COR-L47 (cell line): Measurements from ENCODE around the gene PROB1.
"Not testable (repeated sequence)": the region's sequence is repeated elsewhere in the genome, so short reads cannot be mapped to it uniquely, and the experiment has no call there.

Experiments
- DNase-seq: peaks from one replicate; lab custom pipeline; 2025; lab: John Stamatoyannopoulos, UW

The PROB1 gene

DNA sequence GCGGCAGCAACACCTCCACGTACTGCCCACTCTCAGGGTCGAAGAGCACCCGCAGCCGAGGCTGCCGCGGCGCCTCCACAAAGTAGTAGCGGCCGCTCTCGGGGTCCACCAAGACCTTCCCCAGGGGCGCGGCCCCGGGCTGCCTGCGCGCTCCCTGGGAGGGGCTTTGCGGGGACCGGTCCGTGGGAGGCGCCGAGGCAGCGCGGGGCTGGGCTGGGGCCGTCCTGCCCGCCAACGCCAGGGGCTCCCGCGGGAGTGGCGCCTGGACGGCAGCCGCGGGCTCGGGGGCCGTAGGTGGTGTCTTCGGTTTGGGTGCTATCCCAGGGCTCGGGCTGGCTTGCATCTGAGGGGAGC is 2.6 kb downstream of the PROB1 start:
- DNase-seq: no peak

DNA sequence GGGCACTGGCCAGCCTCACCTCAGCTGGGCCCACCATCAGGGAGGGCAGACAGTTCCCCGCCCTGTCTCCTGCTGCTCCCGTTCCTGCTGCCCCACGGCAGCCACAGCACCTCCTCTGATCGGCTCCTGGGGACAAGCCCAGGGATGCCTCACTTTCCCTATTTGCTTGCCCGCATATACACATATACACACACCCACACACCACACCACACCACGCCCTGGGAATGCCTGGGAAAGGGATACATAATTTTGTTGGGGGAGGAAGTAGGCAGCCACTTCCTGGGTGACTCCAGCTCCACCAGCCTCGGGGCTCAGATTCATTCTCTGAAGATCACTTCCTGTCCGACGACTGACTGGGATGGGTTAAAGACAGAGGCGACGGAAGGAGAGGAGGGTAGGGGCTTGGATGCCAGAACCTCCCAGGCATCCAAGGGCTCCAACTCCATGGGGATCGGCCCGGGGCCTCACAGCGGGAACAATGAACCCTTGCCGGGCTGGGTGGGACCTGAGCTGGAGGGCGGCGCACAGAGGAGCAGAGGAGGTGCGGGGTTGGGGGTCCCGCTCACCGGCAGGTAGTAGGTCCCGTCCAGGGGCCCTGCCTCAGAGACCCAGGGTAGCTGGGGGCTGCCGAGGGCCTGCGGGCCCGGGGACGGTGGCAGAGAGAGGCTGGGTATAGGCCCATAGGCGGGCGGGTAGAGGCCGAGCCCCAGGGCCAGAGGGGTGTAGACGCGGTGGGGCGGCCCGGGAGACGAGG is 3.2 kb downstream of the PROB1 start:
- DNase-seq: no peak

DNA sequence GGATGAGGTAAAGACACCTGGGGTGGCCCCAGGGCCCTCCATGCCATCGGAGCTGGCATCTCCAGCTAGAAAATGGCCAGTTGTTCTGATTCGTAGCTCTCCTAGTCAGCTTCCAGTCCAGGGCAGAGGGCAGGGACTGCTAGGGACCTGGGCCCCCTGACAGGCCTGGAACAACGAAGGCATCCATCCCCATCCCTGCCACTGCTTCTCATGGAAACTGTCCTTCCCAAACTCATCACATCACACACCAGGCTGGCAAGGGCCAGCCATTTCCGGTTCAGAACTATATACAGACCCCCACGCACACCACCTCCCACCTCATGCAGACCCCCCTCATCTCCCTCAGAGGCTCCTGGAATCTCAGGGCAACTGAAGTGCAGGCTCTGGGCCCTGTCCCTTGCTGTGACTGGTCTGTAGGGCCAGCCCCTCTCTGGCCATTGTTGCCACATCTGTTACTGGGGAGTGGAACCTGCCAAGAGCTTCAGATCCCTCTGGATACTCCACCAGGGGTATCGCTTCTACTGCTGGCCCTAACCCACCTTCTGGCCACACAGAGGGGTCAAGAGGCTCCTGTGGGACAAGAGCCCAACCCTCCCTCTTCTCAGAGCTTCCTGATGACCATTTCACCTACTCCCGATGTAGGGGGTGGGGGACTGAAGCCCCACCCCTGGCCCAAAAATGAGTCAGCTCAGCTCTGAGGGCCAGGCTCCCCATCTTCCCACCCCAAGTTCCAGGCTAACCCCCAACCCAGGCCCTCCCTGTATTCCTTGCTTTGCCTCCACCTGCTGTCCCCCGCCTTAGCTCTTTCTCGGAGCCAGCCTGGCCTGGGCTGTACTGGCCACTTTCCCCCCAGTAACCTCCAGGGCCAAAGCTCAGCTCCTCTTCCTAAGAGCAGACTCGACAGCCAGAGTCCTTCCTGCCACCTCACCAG is 4.0 kb downstream of the PROB1 start:
- DNase-seq: no peak

DNA sequence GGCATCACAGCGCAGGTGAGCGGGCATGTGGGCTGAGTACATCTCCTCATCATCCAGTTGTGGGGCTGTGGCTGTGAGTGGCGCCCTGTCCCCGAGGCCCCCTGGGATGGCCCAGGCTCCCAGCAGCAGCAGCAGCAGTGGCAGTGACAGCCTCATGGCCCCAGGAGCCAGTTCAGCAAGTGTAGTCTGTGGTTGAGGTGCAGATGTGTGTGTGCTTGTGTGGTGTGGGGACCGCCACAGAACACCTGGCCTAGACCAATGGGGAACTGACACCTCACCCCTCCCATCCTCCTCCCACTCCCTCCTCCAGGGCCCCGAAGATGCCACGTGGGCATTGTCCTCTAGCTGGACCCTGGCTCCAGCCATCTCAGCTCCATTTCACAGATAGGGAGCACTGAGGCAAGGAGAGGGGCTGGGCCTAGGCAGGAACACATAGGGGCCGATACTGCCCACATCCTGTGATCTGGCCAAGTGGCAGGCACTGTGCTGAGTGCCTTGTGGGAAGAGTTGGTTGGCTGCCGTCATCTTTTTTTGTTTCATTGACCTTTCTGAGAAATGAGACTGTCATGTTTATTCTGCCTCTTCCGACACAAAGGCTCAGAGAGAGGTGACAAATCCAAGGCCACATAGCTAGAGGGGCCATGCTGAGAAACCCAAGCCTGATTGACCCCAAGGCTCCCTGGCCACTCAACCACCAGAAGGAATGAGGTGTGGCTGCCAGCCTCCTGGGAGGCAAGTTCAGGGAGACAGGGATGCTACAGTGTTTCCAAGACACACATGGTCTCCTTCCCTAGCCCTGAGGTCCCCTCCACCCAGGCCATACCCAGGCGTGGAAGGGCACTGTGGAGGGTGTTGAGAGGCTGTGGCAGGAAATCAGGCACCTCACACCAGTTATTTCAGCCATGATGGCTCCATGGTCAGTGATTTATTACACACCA is 4.9 kb downstream of the PROB1 start, which contains the start of gene MZB1:
Gene MZB1, minus strand, starts transcription at position 213 of the 938 bp plus-strand sequence. Its CDS starts 57 bp downstream, at position 156.
- no peak for DNase-seq

DNA sequence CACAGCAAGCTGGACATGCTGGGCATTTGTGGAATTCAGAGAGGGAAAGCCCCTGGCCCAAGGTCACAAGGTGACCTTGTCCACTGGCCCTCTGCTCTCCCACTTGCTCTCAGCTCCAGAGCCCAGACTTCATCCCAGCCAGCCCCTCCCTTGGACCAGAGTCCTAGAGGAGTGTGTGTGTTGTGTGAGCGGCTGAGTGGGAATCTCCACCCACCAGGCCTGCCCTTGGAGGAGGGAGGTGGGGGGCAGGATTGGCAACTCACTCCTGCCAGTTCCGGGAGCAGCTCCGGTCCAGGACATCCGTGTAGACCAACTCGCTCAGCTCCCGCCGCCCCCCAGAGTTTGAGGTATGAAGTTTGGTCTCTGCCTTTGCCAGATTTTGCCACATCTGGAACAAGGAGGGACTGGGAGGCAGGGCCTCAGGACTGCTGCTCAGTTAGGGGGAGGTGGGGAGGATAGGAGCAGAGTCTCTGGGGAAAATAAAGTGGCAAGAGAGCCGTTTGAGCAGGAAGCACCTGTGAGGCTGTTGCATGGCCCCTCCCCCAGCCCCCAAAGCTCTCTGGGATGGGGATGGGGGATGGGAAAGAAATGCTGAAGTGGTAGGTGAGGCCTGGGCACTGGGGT is 6.6 kb downstream of the PROB1 start:
- no peak for DNase-seq

DNA sequence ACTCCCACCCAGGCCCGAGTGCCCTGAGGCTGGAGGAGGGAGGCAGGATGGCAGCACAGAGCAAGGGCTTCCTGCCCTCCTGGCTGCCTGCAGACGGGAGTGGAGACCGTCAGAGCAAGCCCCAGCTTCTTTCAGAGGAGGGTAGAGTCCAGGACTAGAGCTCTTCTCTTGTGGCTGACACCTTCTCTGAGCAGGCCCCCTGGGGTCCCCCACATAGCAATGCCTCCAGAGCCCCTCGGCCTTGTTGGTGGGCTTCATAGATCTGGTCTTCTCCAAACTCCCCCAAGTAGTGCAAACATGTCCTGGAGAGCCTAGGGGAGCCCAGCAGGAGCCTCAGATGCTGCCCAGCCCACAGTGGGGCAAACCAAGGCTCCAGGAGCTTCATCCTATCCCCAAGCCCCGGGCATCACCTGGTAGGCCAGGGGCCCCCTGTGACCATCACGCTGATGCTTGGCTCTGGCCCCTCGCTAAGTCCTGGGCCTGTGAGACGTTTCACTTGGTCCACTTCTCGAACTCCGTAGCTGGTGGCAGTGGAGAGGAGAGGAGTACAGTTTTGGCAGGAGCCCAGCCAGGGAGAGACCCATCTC is 7.2 kb downstream of the PROB1 start:
- no peak for DNase-seq

DNA sequence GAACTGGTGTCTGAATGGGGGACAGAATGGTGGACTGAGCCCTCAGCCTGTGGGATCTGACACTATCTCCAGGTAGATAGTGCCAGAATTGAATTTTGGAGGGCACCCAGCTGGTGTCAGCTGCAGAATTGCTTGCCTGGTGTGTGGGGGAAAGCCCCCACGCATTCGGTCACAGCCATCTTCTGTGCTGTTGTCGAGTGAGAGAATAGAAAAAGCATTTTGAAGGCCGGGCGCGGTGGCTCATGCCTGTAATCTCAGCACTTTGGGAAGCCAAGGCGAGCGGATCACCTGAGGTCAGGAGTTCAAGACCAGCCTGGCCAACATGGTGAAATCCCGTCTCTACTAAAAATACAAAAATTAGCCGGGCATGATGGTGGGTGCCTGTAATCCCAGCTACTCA is 7.9 kb downstream of the PROB1 start:
- not testable (repeated sequence) for DNase-seq

DNA sequence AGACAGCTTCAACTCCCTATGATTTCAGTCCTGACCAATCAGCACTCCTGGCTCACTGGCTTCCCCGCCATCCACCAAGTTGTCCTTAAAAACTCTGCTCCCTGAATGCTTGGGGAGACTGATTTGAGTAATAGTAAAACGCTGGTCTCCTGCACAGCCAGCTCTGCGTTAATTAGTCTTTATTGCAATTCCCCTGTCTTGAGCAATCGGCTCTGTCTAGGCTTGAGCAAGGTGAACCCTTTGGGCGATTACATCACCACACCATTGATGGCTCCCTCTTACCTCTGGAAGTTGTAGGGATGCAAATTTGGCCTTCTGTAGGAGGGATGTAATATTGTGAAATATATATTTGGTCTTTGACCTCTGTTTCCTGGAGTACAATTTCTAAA is 8.9 kb downstream of the PROB1 start:
- no peak for DNase-seq

DNA sequence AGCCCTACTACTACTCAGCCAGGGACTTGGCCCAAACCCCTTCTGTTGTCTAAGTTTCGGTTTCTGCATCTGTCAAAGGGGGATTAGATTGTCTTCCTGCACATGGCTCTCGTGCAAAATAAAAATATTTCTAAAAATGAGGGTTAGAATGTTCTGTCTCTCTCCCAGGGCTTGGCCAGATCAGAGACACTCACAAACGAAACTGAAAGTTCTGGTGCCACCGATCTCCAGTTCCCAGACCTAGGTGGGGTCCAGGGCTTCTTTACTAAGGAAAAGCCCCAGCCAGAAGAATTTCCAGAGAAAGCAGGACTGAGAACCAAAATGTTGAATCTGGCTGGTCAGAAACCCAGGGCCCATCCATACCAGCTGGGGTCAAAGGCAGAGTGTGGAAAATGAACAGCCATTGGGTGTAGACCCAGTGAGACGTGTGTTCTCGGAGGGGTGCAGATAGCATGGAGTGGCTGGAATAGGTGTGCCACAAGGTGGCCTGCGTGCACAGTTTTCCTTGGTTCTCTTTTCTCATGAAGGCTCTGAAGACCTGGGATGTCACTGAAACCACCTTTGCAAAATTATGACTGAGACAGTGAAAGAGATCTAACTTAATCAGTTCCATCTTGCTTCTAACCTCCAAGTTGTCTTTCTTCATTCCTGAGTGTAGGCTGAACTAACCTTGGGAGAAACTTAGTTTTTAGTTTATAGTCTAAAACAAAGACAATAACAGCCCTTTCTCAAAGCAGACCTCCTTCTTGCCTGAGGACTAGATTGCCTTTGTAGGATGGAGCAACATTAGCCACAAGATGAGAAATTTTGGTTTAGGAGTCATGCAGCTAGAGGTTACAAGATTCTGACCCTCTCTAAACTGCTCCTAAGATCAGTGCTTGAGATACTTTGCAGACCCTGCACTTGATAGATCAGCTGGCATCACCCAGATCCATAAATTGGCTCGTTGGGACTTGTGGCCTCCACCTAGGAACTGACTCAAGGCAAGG is 9.5 kb downstream of the PROB1 start:
- DNase-seq: no peak

DNA sequence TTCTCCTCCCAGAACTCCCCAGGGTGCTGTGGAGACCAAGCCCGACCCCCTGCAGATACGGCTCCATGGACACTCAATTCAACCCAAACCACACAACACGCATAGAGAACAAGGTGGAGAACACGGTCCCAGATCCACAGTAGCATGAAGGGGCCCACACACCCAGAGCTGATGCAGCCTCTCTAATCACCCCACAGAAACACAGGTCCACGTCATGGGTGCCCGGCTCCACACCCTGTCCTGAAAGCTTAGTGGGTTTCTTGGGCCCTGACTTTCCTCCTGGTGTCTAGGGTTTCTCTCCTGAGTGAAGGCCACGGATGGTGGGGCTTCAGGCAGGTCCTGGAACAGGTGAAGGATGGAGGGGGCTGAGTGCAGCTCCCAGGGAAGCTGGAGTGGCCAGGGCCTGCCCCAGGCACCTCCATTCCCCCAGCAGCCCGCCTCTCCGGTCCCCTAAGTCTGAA is 10.3 kb downstream of the PROB1 start:
- no peak for DNase-seq

DNA sequence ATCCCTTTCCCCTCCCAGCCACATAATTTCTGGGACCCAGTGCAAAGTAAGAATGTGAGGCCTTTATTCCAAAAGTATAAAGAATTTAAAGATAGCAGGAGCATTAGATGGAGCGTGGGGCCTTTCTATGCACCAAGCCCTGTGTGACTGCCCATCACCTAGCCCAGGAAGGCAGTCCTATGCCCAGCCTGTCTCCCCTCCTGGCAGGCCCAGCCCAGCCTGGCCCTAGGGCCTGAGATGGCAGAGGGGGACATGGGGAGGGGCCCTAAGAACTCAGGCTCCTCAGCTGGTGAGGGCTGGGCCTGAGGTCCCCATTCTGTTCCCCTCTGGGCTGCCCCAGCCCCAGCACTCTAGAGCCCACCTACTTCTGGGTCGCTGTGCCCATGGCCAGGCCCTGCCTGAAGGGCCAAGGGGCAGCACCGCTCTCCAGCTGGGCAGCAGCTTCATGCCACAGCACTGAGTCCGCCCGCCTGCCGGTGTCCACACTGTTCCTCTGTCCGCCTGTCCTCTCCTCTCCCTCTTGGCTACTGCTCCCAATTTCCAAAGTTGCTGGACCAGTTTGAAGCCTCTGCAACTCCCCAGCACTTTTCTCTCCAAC is 10.8 kb downstream of the PROB1 start:
- DNase-seq: no peak

DNA sequence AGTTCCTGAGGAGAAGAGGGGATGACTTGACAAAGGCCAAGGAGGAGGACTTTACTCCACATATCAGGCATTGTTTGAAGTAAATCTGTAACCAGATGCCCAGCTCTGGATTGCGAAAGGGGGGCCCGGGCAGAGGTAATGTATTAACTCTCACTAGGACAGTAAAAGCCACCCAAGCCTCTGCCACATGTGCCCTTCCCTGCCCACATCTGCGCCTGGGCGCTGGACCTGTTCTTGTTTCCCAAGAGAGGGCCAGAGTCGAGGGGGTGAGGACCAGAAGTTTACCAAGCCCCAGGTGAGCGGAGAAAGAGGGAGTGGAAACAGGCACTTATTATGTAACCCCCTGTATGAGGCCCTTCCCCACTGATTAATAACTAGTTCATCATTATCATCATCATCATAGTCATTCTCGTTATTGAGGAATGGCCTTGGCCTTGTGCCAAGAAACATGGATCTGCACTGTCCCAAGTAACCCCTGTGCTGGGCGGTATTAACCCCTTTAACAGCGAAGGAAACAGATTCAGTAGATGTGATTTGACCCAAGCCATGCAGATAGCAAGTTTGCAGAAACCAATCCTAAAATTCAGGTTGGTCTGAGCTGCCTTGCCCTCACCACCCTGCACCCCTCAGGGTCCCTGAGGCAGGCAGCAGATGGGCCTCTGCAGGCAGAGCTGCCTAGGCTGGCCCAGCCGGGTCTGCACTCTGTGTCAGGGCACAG is 11.5 kb downstream of the PROB1 start, which contains the start of gene SLC23A1:
Gene SLC23A1, minus strand, starts transcription at position 23 of the 718 bp plus-strand sequence. CDS start 44 bp downstream, outside the sequence.
- DNase-seq: no peak

DNA sequence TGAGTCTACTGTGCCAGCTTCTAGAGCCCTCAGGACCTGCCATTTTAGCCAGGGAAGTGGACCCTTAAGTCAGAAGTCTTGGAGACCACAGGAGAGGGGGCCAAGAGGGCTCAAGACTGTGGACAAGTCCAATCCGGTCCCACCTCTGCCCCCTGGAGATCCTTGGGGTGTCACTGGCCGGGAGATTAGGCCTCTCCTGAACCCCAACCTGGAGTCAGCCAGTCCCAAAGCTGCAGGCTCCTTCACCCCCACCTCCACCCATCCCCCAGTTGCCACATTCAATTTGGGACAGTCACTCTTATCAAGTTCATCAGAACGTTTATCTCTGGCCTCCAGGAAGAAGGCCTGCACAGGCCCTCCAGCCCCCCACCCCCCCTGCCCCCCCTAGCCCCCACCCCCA is 12.1 kb downstream of the PROB1 start:
- DNase-seq: no peak

DNA sequence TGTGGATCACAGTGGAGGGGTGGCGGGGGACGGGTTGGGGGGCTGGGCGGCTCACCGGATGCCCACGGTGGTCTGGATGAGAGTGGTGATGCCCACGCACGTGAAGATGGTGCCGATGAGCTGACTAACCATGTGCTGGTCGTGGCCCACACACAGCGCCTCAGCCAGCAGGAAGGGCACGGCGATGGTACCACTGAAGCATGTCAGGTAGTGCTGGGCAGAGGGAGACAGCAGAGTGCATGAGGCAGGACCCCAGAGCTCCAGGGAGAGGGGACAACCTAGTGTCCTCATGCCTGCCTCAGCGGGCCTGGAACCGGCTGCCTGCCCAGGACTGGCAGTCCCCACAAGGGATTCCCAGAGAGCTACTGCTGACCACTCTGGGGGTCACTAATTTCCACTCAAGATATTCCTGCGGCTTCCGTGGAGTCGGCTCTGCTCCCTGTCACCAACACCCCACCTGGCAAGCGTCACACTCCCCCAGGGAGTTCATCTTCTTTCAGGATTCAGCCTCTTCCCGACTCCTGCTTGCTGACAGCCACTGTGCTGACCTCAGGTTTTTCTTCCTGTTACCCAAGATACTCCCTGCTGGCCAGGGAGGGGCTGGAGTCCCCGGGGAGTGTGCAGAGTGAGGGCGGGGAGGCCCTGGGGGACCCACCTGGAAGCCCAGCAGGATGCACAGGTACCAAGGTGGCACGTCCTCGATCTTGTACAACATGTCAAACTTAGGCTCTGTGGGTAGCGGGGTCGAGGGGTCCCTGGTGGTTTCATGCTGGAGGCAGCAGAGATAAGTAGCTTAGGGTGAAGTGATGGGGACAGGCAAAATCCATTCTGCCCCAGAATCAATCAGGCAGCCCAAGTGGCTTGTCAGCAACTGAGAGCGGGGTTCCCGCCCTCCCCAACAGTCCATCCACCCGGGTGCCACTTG is 12.8 kb downstream of the PROB1 start:
- DNase-seq: no peak

DNA sequence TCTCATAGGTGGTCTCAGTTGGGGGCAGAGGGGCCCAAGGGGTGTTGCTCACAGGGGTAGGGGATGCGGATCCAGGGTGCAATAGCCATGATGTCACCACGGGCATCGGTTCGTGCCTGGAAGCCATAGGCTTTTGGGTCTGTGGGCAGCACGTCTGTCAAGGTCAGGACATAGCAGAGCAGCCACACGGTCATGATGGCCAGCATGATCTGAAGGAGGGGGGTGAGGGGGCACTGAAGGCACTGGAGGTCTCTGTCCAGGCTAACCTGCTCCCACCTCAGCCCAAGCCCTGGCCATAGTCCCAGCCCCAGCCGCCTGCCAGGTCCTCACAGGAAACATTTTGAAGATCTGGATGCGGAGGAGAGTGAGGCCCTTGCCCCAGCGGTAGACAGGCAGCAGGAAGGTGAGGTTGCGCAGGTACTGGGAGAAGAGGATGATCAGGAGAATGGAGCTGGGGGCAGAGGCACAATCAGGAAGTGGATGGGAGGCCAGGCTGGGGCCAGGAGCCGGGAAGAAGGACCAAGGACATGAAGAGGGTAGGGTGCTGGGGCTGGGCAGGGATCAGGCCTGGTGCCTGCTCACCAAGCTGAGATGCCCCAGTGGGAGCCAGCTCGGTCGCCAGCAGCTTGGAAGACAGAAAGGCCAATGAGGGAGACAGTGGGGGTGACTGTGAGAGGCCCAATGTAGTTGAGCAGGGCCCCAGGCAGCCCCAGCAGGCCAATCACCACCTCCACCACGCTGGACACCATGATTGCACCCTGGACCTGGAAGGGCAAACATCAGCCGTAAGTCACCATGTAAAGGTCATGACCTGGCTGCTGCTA is 15.1 kb downstream of the PROB1 start:
- DNase-seq: no peak

DNA sequence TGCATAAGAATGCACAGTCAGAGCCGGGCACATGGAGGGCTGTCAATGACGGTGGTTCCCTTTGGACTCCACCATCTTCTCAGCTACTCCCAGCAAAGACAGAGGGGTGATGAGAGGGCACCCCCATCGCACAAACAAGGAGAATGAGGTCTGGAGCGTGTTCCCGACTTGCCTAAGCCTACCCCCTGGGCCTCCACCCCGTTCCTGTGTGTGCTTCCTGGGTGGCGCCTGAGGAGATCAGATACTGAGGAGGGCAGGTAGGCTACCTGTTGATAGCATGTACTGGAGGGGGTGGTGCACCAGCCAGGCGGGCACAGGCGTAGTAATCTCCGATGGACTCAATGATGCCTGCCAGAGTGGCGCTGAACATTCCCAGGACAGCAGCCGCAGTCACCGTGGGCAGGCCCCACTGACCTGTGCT is 16.0 kb downstream of the PROB1 start:
- no peak for DNase-seq
